Stomach (tissue), 4 donors: Measurements from ENCODE around the gene MRPL43.

Experiments
- CTCF ChIP-seq, 7 experiments: fragments of 450-650 bp in 4 of 7; fragments of 200-600 bp in 3 of 7; sonication (generic) in 3 of 7; IDR thresholded peaks; one replicate each; pipeline ENCODE4 v1.5.1; 2016 to 2019; ENCODE audit warnings: antibody characterized with exemption in 7 of 7, control low read depth in 2 of 7, mild to moderate bottlenecking in 1 of 7
- POLR2A ChIP-seq, 4 donors: fragments of 450-650 bp; IDR thresholded peaks; one replicate each; pipeline ENCODE4 v1.6.1; 2016; ENCODE audit warnings: antibody characterized with exemption in 4 of 4, control low read depth in 2 of 4, mild to moderate bottlenecking in 1 of 4, moderate library complexity in 1 of 4

- no peak for TF ChIP-seq CTCF (IDR thresholded peaks at IDR 0.05)
- no peak for TF ChIP-seq POLR2A (IDR thresholded peaks at IDR 0.05)
Measured at GRCh38 chr10:100970914-100971811, 16.1 kb downstream of the MRPL43 start.
